Lung microvascular endothelial cell (primary cell): ENCODE measurements around the gene PDP2. TPM values are rescaled to one million over a fixed set of nuclear protein-coding genes. Genes with fewer than 3 reads are reported as not detected.

Experiments used
- DNase-seq, 2 donors: peaks; one replicate each; pipeline versions ENCODE4 v3.0.0 to v3.0.0-alpha.2; 2010; ENCODE audit warnings: low read depth in 2 of 2
- total RNA-seq: library from RNA; depleted of rRNA; stranded (reverse); fragments of >200 nt; gene quantifications from 2 replicates; pipeline ENCODE4 v1.2.1, GENCODE V29; 2014

Gene PDP2
- total RNA-seq, 1 donor from 2014 or later, result 6.7 TPM

- peak in 1 of 2 donors; percentile 49 for DNase-seq
These were observed 23.5 kb downstream of the PDP2 start for GRCh38 chr16:66903544-66904427.

- no peak for DNase-seq
These were observed 24.1 kb downstream of the PDP2 start for GRCh38 chr16:66904428-66904845.

GRCh38 chr16:66904846-66905632 is 24.7 kb downstream of the PDP2 start:
- no peak for DNase-seq

- no peak for DNase-seq
These were observed 25.6 kb downstream of the PDP2 start for GRCh38 chr16:66905633-66906539.

GRCh38 chr16:66906916-66907836 is 26.9 kb downstream of the PDP2 start:
- no peak for DNase-seq

- DNase-seq, result no peak
These were observed 27.8 kb downstream of the PDP2 start for GRCh38 chr16:66908116-66908515.

- DNase-seq, result no peak
These were observed 28.6 kb downstream of the PDP2 start for GRCh38 chr16:66908762-66909559.

GRCh38 chr16:66910175-66910940 is 30.0 kb downstream of the PDP2 start:
- no peak for DNase-seq

- DNase-seq, result no peak
These were observed 30.8 kb downstream of the PDP2 start for GRCh38 chr16:66911112-66911511.

- DNase-seq, result no peak
These were observed 31.5 kb downstream of the PDP2 start for GRCh38 chr16:66911801-66912200.

- DNase-seq, result no peak
These were observed 32.8 kb downstream of the PDP2 start for GRCh38 chr16:66913081-66913480.

GRCh38 chr16:66913711-66914110 is 33.4 kb downstream of the PDP2 start:
- DNase-seq, result no peak

GRCh38 chr16:66914541-66914940 is 34.2 kb downstream of the PDP2 start:
- DNase-seq, result no peak

- no peak for DNase-seq
These were observed 34.7 kb downstream of the PDP2 start for GRCh38 chr16:66915041-66915440.

GRCh38 chr16:66916518-66916917 is 36.2 kb downstream of the PDP2 start:
- DNase-seq, result no peak

GRCh38 chr16:66917741-66918140 is 37.4 kb downstream of the PDP2 start:
- no peak for DNase-seq

- DNase-seq, result no peak
These were observed 38.0 kb downstream of the PDP2 start for GRCh38 chr16:66918355-66918754.

GRCh38 chr16:66918803-66919568 is 38.7 kb downstream of the PDP2 start, which contains the start of gene CDH16:
CDH16 (minus strand) TSS chr16:66918885; CDS start chr16:66918065, 820 bp downstream.
- DNase-seq, result no peak
